AG09309 (cell line): Measurements from ENCODE around the gene ALDH4A1.

ENCODE experiments used
- DNase-seq: peaks from one replicate; pipeline ENCODE4 v3.0.0-alpha.2; 2010; ENCODE audit warnings: low read depth
- H3K4me3 ChIP-seq: 2 replicates; pipeline ENCODE4 v1.5.1; 2011; ENCODE audit warnings: mild to moderate bottlenecking, low read depth, low read length, moderate library complexity; ENCODE audit not compliant: control insufficient read depth
- CTCF ChIP-seq: IDR thresholded peaks from 2 replicates; pipeline ENCODE4 v1.5.1; 2011; ENCODE audit warnings: mild to moderate bottlenecking, low read depth, low read length, inconsistent platforms; ENCODE audit not compliant: insufficient read depth, control insufficient read depth; ENCODE audit errors: missing control alignments

ALDH4A1 gene

GRCh38 chr1:18948913-18949685 is 46.7 kb upstream of the ALDH4A1 start:
- TF ChIP-seq CTCF = no peak
- no peak for DNase-seq
- H3K4me3 ChIP-seq = peak overlapping the region; percentile 21

- H3K4me3 ChIP-seq = no peak overlapping the region
- no peak for DNase-seq
- no peak for TF ChIP-seq CTCF
These were observed 45.9 kb upstream of the ALDH4A1 start for GRCh38 chr1:18948048-18948912.

- no peak for TF ChIP-seq CTCF
- H3K4me3 ChIP-seq = no peak overlapping the region
- no peak for DNase-seq
These were observed 45.2 kb upstream of the ALDH4A1 start for GRCh38 chr1:18947570-18947969.

DNA sequence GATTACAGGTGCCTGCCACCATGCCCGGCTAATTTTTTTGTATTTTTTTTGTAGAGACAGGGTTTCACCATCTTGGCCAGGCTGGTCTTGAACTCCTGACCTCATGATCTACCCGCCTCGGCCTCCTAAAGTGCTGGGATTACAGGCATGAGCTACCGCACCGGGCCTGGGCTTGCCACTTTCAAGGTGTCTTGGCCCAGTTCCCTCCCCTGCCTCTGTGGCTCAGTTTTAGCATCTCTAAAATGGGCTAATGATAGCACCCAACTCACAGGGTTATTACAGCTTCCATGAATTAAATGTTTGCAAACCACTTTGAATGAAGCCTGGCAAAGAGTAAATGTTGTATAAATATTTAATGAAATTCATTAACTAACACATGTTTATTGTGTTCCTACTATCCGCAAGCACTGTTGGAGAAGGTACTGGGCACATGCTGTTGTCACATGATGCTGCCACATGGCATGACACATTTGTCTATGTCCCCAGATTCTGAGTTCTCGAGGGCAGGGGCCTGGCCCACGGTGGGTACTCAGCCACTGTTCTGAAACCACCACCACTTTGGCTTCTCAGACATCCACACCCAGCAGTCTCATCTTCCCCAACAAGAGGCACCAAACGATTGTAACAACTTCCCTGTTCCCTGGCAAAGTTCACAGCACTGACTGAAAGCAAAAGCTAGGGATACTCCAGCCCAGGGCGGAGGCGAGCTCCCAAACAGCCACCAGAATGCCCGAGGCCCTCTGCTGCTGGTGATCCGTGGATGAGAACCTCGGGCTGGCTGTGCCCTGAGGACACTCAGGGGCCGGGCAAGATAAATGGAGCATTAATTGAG is 44.4 kb upstream of the ALDH4A1 start:
- no peak for DNase-seq
- no peak overlapping the region for H3K4me3 ChIP-seq
- TF ChIP-seq CTCF = no peak

DNA sequence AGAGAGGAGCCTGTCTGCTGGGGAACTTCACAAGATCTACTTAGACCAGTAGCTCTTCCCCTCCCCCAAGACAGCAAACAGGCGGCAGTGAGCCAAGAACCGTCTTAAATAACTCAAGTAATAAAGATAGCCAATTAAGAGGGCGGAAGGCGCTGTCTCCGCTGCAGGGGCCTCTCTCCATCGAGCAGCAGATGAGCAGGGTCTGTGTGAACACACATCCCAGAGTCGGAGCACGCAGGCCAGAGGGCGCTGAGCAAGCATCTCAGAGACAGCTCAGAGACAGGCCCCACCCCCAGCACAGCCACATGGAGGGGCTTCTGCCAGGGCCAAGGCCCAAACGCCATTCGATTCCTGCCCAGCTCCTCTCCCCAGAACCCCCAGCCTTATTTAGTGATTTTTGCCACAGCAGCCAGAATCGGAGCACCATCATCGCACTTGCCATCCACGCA is 43.1 kb upstream of the ALDH4A1 start:
- no peak for DNase-seq
- TF ChIP-seq CTCF = no peak
- no peak overlapping the region for H3K4me3 ChIP-seq

DNA sequence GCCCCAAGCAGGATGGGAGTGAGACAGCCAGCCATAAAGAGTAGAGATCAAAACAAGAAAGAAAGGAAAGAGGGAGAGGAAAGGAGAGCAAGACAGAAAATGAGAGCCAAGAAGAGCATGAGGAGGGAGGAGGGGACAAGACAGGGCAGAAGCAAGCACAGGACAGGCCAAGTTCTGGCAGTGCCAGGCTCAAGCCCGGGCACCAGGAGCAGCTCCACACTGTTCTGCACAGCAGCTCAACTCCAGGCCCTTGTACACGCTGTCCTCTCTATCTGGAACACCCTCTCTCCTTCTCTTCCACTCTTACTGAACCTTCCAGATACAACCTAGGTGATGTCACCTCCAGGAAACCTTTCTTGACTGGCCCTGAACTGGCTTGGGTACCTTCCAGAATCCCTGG is 42.5 kb upstream of the ALDH4A1 start:
- no peak for DNase-seq
- no peak overlapping the region for H3K4me3 ChIP-seq
- TF ChIP-seq CTCF = no peak
